Measurements from ENCODE around the gene CABP5.

CABP5 gene

GRCh38 chr19:48036765-48037164 is 7.1 kb downstream of the CABP5 start:
- H4K20me1 ChIP-seq (ENCODE audit: insufficient read depth, low read length), result no peaks in the 10 kb centered on the region
- no peaks in the 10 kb centered on the region for H3K27me3 ChIP-seq (ENCODE audit: insufficient read depth, low read length, poor library complexity)
- no peaks in the 10 kb centered on the region for H3K79me2 ChIP-seq (ENCODE audit: insufficient read depth, low read length)
- no peak overlapping the region for H3K27ac ChIP-seq (ENCODE audit: low read length)
- DNase-seq, result no peak
- H3K4me3 ChIP-seq (ENCODE audit: low read depth in 1 of 2, low read length in 2 of 2), result no peak overlapping the region
- no peak overlapping the region for H2AFZ ChIP-seq (ENCODE audit: low read depth, low read length)
- ATAC-seq (ENCODE audit: insufficient read depth, low read depth), result no peak
- no peaks in the 10 kb centered on the region for H3K36me3 ChIP-seq (ENCODE audit: insufficient read depth, low read length)
- H3K9ac ChIP-seq (ENCODE audit: low read depth, low read length), result no peak overlapping the region
- H3K4me2 ChIP-seq (ENCODE audit: insufficient read depth, low read length), result no peak overlapping the region
- H3K9me3 ChIP-seq (ENCODE audit: insufficient read depth, low read length, severe bottlenecking), result peaks cover 7% of the 10 kb centered on the region
- TF ChIP-seq CTCF (IDR thresholded peaks at IDR 0.05; ENCODE audit: borderline replicate concordance, extremely low read depth, low read length, poor library complexity, severe bottlenecking) (no peak), EZH2 (IDR thresholded peaks at IDR 0.05; ENCODE audit: borderline replicate concordance, low read depth, low read length, severe bottlenecking) (no peak)
- H3K4me1 ChIP-seq (ENCODE audit: insufficient read depth, low read length), result no peaks in the 10 kb centered on the region

DNA sequence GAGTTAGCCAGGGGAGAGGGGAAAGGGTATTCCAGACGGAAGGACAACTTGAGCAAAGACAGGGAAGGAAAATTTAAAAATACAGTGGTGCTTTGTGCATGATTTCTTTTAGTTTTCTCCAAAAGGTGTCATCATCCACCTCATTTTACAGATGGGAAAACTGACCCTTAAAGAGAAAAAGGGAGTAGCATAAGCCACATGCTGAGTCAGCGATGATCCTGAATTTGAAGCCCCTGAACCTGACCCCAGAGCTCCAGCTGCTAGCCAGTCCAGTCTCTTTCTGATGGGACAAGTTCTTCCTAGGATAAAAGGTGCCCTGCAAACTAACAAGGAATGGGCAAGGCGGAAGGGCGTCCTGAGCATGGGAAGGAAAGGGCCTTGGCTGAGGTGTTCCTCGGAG is 10.3 kb downstream of the CABP5 start:
- ATAC-seq (ENCODE audit: insufficient read depth, low read depth) (no peak), DNase-seq (no peak)
- H4K20me1 ChIP-seq (ENCODE audit: insufficient read depth, low read length), result no peaks in the 10 kb centered on the region
- no peaks in the 10 kb centered on the region for H3K4me1 ChIP-seq (ENCODE audit: insufficient read depth, low read length)
- H2AFZ ChIP-seq (ENCODE audit: low read depth, low read length), result no peak overlapping the region
- H3K36me3 ChIP-seq (ENCODE audit: insufficient read depth, low read length), result no peaks in the 10 kb centered on the region
- H3K9ac ChIP-seq (ENCODE audit: low read depth, low read length), result no peak overlapping the region
- H3K27me3 ChIP-seq (ENCODE audit: insufficient read depth, low read length, poor library complexity), result no peaks in the 10 kb centered on the region
- no peaks in the 10 kb centered on the region for H3K79me2 ChIP-seq (ENCODE audit: insufficient read depth, low read length)
- no peak overlapping the region for H3K27ac ChIP-seq (ENCODE audit: low read length)
- peaks cover 7% of the 10 kb centered on the region for H3K9me3 ChIP-seq (ENCODE audit: insufficient read depth, low read length, severe bottlenecking)
- TF ChIP-seq CTCF (IDR thresholded peaks at IDR 0.05; ENCODE audit: borderline replicate concordance, extremely low read depth, low read length, poor library complexity, severe bottlenecking), result no peak
- no peak overlapping the region for H3K4me3 ChIP-seq (ENCODE audit: low read depth in 1 of 2, low read length in 2 of 2)
- no peak overlapping the region for H3K4me2 ChIP-seq (ENCODE audit: insufficient read depth, low read length)

GRCh38 chr19:48030073-48030472 is 13.8 kb downstream of the CABP5 start:
- ATAC-seq (ENCODE audit: insufficient read depth, low read depth) (no peak), DNase-seq (no peak)
- no peak overlapping the region for H2AFZ ChIP-seq (ENCODE audit: low read depth, low read length)
- peaks cover 6% of the 10 kb centered on the region for H3K27me3 ChIP-seq (ENCODE audit: insufficient read depth, low read length, poor library complexity)
- no peaks in the 10 kb centered on the region for H3K79me2 ChIP-seq (ENCODE audit: insufficient read depth, low read length)
- H3K4me3 ChIP-seq (ENCODE audit: low read depth in 1 of 2, low read length in 2 of 2), result no peak overlapping the region
- no peaks in the 10 kb centered on the region for H3K36me3 ChIP-seq (ENCODE audit: insufficient read depth, low read length)
- H3K4me2 ChIP-seq (ENCODE audit: insufficient read depth, low read length), result no peak overlapping the region
- no peaks in the 10 kb centered on the region for H4K20me1 ChIP-seq (ENCODE audit: insufficient read depth, low read length)
- no peak for TF ChIP-seq CTCF (IDR thresholded peaks at IDR 0.05; ENCODE audit: borderline replicate concordance, extremely low read depth, low read length, poor library complexity, severe bottlenecking)
- TF ChIP-seq EZH2 (IDR thresholded peaks at IDR 0.05; ENCODE audit: borderline replicate concordance, low read depth, low read length, severe bottlenecking), result no peak
- H3K9ac ChIP-seq (ENCODE audit: low read depth, low read length), result no peak overlapping the region
- no peaks in the 10 kb centered on the region for H3K4me1 ChIP-seq (ENCODE audit: insufficient read depth, low read length)
- no peaks in the 10 kb centered on the region for H3K9me3 ChIP-seq (ENCODE audit: insufficient read depth, low read length, severe bottlenecking)
- no peak overlapping the region for H3K27ac ChIP-seq (ENCODE audit: low read length)

DNA sequence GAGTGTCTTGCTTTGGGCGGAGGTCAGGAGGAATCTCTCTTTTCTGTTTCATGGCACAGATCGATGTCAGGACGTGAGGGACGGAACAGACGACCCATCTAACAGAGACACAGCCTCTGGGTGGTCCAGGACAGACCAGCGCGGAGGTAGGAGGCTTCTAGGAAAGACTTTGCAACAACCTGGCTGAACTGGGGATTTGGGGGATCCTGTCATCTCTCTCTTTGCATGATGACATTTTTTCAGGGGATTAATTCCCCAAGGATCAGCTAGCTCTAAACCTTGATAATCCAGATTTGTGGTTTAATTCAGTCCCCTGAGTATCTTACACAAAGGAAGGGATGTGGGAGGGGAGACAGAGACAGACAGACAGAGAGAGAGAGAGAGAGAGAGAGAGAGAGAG is 14.4 kb downstream of the CABP5 start:
- Histone ChIP-seq H3K4me2 (ENCODE audit: insufficient read depth, low read length) (no peak overlapping the region), H3K79me2 (ENCODE audit: insufficient read depth, low read length) (no peaks in the 10 kb centered on the region), H3K27me3 (ENCODE audit: insufficient read depth, low read length, poor library complexity) (peaks cover 9% of the 10 kb centered on the region), H3K27ac (ENCODE audit: low read length) (no peak overlapping the region), H4K20me1 (ENCODE audit: insufficient read depth, low read length) (no peaks in the 10 kb centered on the region), H3K4me1 (ENCODE audit: insufficient read depth, low read length) (no peaks in the 10 kb centered on the region), H3K9me3 (ENCODE audit: insufficient read depth, low read length, severe bottlenecking) (no peaks in the 10 kb centered on the region), H3K9ac (ENCODE audit: low read depth, low read length) (no peak overlapping the region), H2AFZ (ENCODE audit: low read depth, low read length) (no peak overlapping the region), H3K4me3 (ENCODE audit: low read depth in 1 of 2, low read length in 2 of 2) (no peak overlapping the region), H3K36me3 (ENCODE audit: insufficient read depth, low read length) (no peaks in the 10 kb centered on the region)
- TF ChIP-seq EZH2 (IDR thresholded peaks at IDR 0.05; ENCODE audit: borderline replicate concordance, low read depth, low read length, severe bottlenecking), result no peak
- TF ChIP-seq CTCF (IDR thresholded peaks at IDR 0.05; ENCODE audit: borderline replicate concordance, extremely low read depth, low read length, poor library complexity, severe bottlenecking), result no peak
- no peak for DNase-seq
- ATAC-seq (ENCODE audit: insufficient read depth, low read depth), result no peak
